Thyroid gland (tissue), 4 donors: ENCODE measurements around the gene DTX3. TPM values are rescaled to one million over a fixed set of nuclear protein-coding genes. Genes with fewer than 3 reads are reported as not detected.
A peak's percentile ranks its signal among the peaks of the same experiment; 100 is the strongest.

Source experiments
- DNase-seq, 2 donors: peaks; one replicate each; pipeline ENCODE4 v3.0.0-alpha.2; 2019
- H3K27ac ChIP-seq, 3 donors: fragments of 200-600 bp; sonication (generic); 1 replicate in 2 of 3; 2 replicates in 1 of 3; pipeline ENCODE4 v1.5.1; 2016 to 2019; ENCODE audit warnings: mild to moderate bottlenecking in 1 of 3, moderate library complexity in 1 of 3
- H3K27me3 ChIP-seq: fragments of 200-600 bp; sonication (generic); one replicate; pipeline ENCODE4 v1.5.1; 2019
- H3K36me3 ChIP-seq, 2 donors: fragments of 200-600 bp; sonication (generic); one replicate each; pipeline ENCODE4 v1.5.1; 2016 to 2019
- H3K4me1 ChIP-seq, 2 donors: fragments of 200-600 bp; sonication (generic); one replicate each; pipeline ENCODE4 v1.5.1; 2017 to 2019
- H3K4me3 ChIP-seq, 3 donors: fragments of 200-600 bp; sonication (generic); replicated peaks in 1 of 3; 1 replicate in 2 of 3; 2 replicates in 1 of 3; pipeline ENCODE4 v1.5.1; 2016; ENCODE audit warnings: mild to moderate bottlenecking in 1 of 3
- H3K9me3 ChIP-seq: fragments of 200-600 bp; sonication (generic); one replicate; pipeline ENCODE4 v1.5.1; 2017
- CTCF ChIP-seq, 6 experiments: fragments of 200-600 bp in 3 of 6; fragments of 450-650 bp in 3 of 6; sonication (generic) in 3 of 6; IDR thresholded peaks; one replicate each; pipeline ENCODE4 v1.5.1; 2016 to 2019; ENCODE audit warnings: antibody characterized with exemption in 6 of 6, mild to moderate bottlenecking in 2 of 6, inconsistent platforms in 1 of 6, moderate library complexity in 1 of 6
- POLR2A ChIP-seq, 2 donors: fragments of 450-650 bp; IDR thresholded peaks; one replicate each; pipeline ENCODE4 v1.6.1; 2017; ENCODE audit warnings: antibody characterized with exemption in 2 of 2, mild to moderate bottlenecking in 2 of 2, moderate library complexity in 1 of 2
- WGBS, 2 donors: methylation state at CpG; one replicate each; pipeline ENCODE4 v1.1.5; 2017; 5-methylcytosine and 5-hydroxymethylcytosine counted together
- intact Hi-C: fragments of 100-400 bp; cut with DNase I; formaldehyde crosslinking; loops from one replicate; pipeline ENCODE4 v1.15.1; 2023
- total RNA-seq, 4 donors: library from RNA; depleted of rRNA; stranded (reverse); fragments of >200 nt; gene quantifications; one replicate each; pipeline ENCODE4 v1.2.3, GENCODE V29; 2016

The DTX3 gene
- total RNA-seq, 4 donors from 2014 or later, result 29.2 to 42.0 (median 33.9) TPM

- no peak for DNase-seq
- 96 to 100% methylated on average over 1 of the region's 1 CpG for WGBS, 2 donors
- intact Hi-C loops, result loop anchor here (5.0 to 10.0 kb wide), 2 partner anchors 40 to 112 kb away; partner anchors contain the start of gene OS9
Observed at GRCh38 chr12:57582440-57582839, 22.2 kb upstream of the DTX3 start.

DNA sequence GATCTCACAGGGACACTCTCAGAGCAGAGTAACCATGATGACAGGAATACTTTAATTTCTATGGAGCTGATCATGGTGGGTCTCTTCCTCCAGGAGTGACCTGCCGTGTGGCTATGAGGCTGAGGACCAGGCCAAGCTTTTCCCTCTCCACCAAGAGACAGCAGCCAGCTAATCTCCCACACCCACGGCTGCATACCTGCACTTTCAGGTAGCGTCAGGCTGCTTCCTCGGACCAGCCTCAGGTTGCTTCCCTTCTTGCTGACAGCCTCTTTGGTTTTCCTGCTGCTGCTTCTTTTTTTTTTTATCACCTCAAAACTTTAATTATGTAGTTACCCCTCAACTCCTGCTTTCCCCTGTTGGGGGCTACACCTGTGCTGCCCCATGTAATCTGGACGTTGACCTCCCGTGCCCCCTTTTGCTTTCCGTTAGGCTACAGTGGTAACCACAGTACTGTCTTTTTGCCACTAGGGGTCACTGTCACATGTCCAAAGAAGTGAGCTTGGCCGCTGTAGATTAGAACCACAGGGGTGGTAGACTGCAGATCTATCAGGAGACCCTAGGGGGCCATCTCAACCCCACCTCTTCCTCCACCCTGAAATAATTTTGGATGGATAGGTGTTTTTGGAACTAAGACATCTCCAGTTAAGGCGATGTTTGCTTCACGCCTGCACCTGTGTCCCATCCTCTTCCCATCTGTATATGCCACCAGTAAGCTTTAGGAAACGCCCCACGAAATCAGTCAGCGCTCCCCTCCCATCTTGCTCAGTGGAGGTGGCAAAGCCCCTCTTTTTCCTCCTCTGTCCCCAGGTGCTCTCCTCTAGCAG, 21.4 kb upstream of the DTX3 start:
- H3K27me3 ChIP-seq, result no peaks in the 10 kb centered on the region
- no peak for TF ChIP-seq POLR2A (IDR thresholded peaks at IDR 0.05)
- TF ChIP-seq CTCF (IDR thresholded peaks at IDR 0.05), result peak; percentile 78 to 96 (median 93)
- no peak overlapping the region for H3K27ac ChIP-seq
- H3K4me3 ChIP-seq, result no peak overlapping the region
- peak; percentile 58 to 60 for DNase-seq
- intact Hi-C loops, result loop anchor here (5.0 to 10.0 kb wide), 2 partner anchors 39 to 112 kb away; partner anchors contain the start of gene OS9
- H3K36me3 ChIP-seq, result no peaks in the 10 kb centered on the region
- H3K9me3 ChIP-seq, result no peaks in the 10 kb centered on the region
- WGBS, 2 donors, result 47 to 51% methylated on average over 13 of the region's 13 CpGs
- H3K4me1 ChIP-seq, result no peaks in the 10 kb centered on the region

More at GRCh38 chr12:57582440-57582839, 22.2 kb upstream of the DTX3 start:
- H3K27me3 ChIP-seq, result no peaks in the 10 kb centered on the region
- no peak overlapping the region for H3K4me3 ChIP-seq
- no peaks in the 10 kb centered on the region for H3K4me1 ChIP-seq
- TF ChIP-seq POLR2A (IDR thresholded peaks at IDR 0.05), result no peak
- no peak for TF ChIP-seq CTCF (IDR thresholded peaks at IDR 0.05)
- no peak overlapping the region for H3K27ac ChIP-seq
- no peaks in the 10 kb centered on the region for H3K9me3 ChIP-seq
- H3K36me3 ChIP-seq, result no peaks in the 10 kb centered on the region

DNA sequence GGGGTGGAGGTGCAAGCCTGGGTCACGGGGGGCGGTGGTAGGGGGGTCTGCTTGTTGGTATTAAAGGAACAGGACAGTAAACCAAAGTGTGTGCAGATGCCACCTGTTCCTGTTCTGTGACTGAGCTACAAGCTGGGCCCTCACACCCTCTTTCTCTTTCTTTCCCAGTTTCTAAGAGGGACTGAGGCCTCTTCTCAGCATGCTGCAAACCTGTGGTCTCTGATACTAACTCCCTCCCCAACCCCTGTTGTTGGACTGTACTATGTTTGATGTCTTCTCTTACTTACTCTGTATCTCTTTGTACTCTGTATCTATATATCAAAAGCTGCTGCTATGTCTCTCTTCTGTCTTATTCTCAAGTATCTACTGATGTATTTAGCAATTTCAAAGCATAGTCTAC, 20.6 kb upstream of the DTX3 start:
- H3K27me3 ChIP-seq, result no peaks in the 10 kb centered on the region
- no peak overlapping the region for H3K27ac ChIP-seq
- no peak for TF ChIP-seq CTCF (IDR thresholded peaks at IDR 0.05)
- no peak for TF ChIP-seq POLR2A (IDR thresholded peaks at IDR 0.05)
- no peak overlapping the region for H3K4me3 ChIP-seq
- no peaks in the 10 kb centered on the region for H3K36me3 ChIP-seq
- no peaks in the 10 kb centered on the region for H3K9me3 ChIP-seq
- no peaks in the 10 kb centered on the region for H3K4me1 ChIP-seq
- DNase-seq, result no peak
- intact Hi-C loops, result loop anchor here (5.0 to 10.0 kb wide), 2 partner anchors 38 to 111 kb away; partner anchors contain the start of gene OS9
- whole genome bisulfite sequencing, 2 donors, result 96 to 100% methylated on average over 2 of the region's 2 CpGs

GRCh38 chr12:57584690-57585089, 19.9 kb upstream of the DTX3 start:
- TF ChIP-seq POLR2A (IDR thresholded peaks at IDR 0.05), result no peak
- TF ChIP-seq CTCF (IDR thresholded peaks at IDR 0.05), result no peak
- Histone ChIP-seq H3K27ac (no peak overlapping the region), H3K4me1 (no peaks in the 10 kb centered on the region), H3K9me3 (no peaks in the 10 kb centered on the region), H3K4me3 (no peak overlapping the region), H3K27me3 (no peaks in the 10 kb centered on the region), H3K36me3 (no peaks in the 10 kb centered on the region)
- DNase-seq, result no peak
- intact Hi-C loops, result loop anchor here (5.0 to 10.0 kb wide), 2 partner anchors 38 to 110 kb away; partner anchors contain the start of gene OS9

- 84 to 91% methylated on average over 2 of the region's 2 CpGs for WGBS, 2 donors
- Histone ChIP-seq H3K27me3 (no peaks in the 10 kb centered on the region), H3K36me3 (no peaks in the 10 kb centered on the region), H3K27ac (no peak overlapping the region), H3K9me3 (no peaks in the 10 kb centered on the region), H3K4me3 (no peak overlapping the region), H3K4me1 (no peaks in the 10 kb centered on the region)
- DNase-seq, result no peak
- intact Hi-C loops, result loop anchor here (10.0 kb wide), 1 partner anchor 110 kb away; the partner anchor contains the start of gene OS9
- no peak for TF ChIP-seq CTCF (IDR thresholded peaks at IDR 0.05)
- TF ChIP-seq POLR2A (IDR thresholded peaks at IDR 0.05), result no peak
Observed at GRCh38 chr12:57585156-57585555, 19.5 kb upstream of the DTX3 start.
